ENCODE results near the gene DGKG. TPM values are rescaled to one million over a fixed set of nuclear protein-coding genes. Genes with fewer than 3 reads are reported as not detected.

The DGKG gene
- total and polyA plus RNA-seq, 2 of the 8 experiments (the other 6 are each of a cell fraction or from before 2014, with no cell fraction given), result 0.30 to 0.48 TPM

GRCh38 chr3:186129206-186129605 lies 232.8 kb downstream of the DGKG start:
- Histone ChIP-seq H3K56ac (replicated peaks; ENCODE audit: insufficient read length, low read depth, low read length) (no peak overlapping the region), H4K5ac (ENCODE audit: insufficient read length, low read depth, low read length) (no peak overlapping the region), H4K20me1 (replicated peaks in 1 of 2; ENCODE audit: control insufficient read depth in 1 of 2, insufficient read depth in 2 of 2, low read length in 2 of 2) (peaks cover 0 to 5% of the 10 kb centered on the region in 2 experiments), H3K9me3 (ENCODE audit: insufficient read depth in 2 of 2, low read depth in 1 of 2, low read length in 1 of 2) (no peaks in the 10 kb centered on the region), H3K79me2 (ENCODE audit: control insufficient read depth in 1 of 2, insufficient read depth in 2 of 2, low read length in 2 of 2) (no peaks in the 10 kb centered on the region), H3K4me2 (ENCODE audit: insufficient read depth in 1 of 2, low read depth in 2 of 2, low read length in 2 of 2) (no peak overlapping the region), H3K4me1 (replicated peaks in 1 of 4; ENCODE audit: control insufficient read depth in 3 of 4, insufficient read depth in 4 of 4, low read length in 3 of 4) (peaks cover 0 to 6% (median 1%) of the 10 kb centered on the region in 4 experiments; a peak in 2 of 7 replicates), H2BK12ac (ENCODE audit: low read depth, low read length) (no peak overlapping the region), H3K4ac (replicated peaks; ENCODE audit: insufficient read length, low read depth, low read length) (no peak overlapping the region), H2BK15ac (ENCODE audit: low read length) (no peak overlapping the region), H3K23me2 (ENCODE audit: low read depth, low read length) (peaks cover 16% of the 10 kb centered on the region; the same call in 1 of the 2 replicates), H3K23ac (ENCODE audit: insufficient read length) (no peak overlapping the region), H3K9ac (replicated peaks in 1 of 4; ENCODE audit: extremely low read depth in 1 of 4, low read depth in 3 of 4, low read length in 3 of 4) (no peak overlapping the region), H3K27ac (ENCODE audit: low read depth, low read length) (no peak overlapping the region), H3K27me3 (replicated peaks in 1 of 4; ENCODE audit: control insufficient read depth in 3 of 4, extremely low read depth in 1 of 4, insufficient read depth in 3 of 4, low read length in 3 of 4) (no peaks in the 10 kb centered on the region; a peak in 2 of 7 replicates), H3K79me1 (ENCODE audit: low read depth, low read length) (no peaks in the 10 kb centered on the region), H3K18ac (ENCODE audit: extremely low read depth, low read length) (no peak overlapping the region), H3K14ac (ENCODE audit: insufficient read length) (no peak overlapping the region), H2BK120ac (replicated peaks; ENCODE audit: low read depth, low read length) (no peak overlapping the region), H2BK20ac (ENCODE audit: low read length) (no peak overlapping the region), H4K8ac (ENCODE audit: extremely low read depth, insufficient read depth, low read length) (no peak overlapping the region), H3K36me3 (ENCODE audit: control insufficient read depth in 2 of 4, insufficient read depth in 4 of 4, low read length in 3 of 4) (no peaks in the 10 kb centered on the region), H3K4me3 (ENCODE audit: extremely low read depth in 1 of 4, insufficient read depth in 2 of 4, low read depth in 3 of 4, low read length in 4 of 4) (no peak overlapping the region), H2BK5ac (ENCODE audit: low read depth, low read length) (no peak overlapping the region), H2AK5ac (ENCODE audit: low read depth, low read length) (no peak overlapping the region), H4K91ac (replicated peaks; ENCODE audit: insufficient read length, low read length) (no peak overlapping the region), H2AFZ (ENCODE audit: low read length) (no peak overlapping the region)
- DNase-seq (ENCODE audit: low read depth in 1 of 2, low spot score in 2 of 2) (no peak), FAIRE-seq (no peak)
- TF ChIP-seq SP2 (IDR thresholded peaks at IDR 0.05; ENCODE audit: low read length) (no peak), ASH2L (IDR thresholded peaks at IDR 0.05; ENCODE audit: low read length) (no peak), POLR2A (IDR thresholded peaks at IDR 0.05; ENCODE audit: control extremely low read depth in 1 of 2, low read depth in 2 of 2, low read length in 2 of 2) (no peak), EGR1 (IDR thresholded peaks at IDR 0.05; ENCODE audit: borderline replicate concordance, low read depth, low read length) (no peak), MAFK (IDR thresholded peaks at IDR 0.05; ENCODE audit: low read depth, low read length) (no peak)
- TF ChIP-seq, protein P1, sequence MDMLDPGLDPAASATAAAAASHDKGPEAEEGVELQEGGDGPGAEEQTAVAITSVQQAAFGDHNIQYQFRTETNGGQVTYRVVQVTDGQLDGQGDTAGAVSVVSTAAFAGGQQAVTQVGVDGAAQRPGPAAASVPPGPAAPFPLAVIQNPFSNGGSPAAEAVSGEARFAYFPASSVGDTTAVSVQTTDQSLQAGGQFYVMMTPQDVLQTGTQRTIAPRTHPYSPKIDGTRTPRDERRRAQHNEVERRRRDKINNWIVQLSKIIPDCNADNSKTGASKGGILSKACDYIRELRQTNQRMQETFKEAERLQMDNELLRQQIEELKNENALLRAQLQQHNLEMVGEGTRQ (IDR thresholded peaks at IDR 0.05; ENCODE audit: low read length), result no peak
- TF ChIP-seq, protein P2, sequence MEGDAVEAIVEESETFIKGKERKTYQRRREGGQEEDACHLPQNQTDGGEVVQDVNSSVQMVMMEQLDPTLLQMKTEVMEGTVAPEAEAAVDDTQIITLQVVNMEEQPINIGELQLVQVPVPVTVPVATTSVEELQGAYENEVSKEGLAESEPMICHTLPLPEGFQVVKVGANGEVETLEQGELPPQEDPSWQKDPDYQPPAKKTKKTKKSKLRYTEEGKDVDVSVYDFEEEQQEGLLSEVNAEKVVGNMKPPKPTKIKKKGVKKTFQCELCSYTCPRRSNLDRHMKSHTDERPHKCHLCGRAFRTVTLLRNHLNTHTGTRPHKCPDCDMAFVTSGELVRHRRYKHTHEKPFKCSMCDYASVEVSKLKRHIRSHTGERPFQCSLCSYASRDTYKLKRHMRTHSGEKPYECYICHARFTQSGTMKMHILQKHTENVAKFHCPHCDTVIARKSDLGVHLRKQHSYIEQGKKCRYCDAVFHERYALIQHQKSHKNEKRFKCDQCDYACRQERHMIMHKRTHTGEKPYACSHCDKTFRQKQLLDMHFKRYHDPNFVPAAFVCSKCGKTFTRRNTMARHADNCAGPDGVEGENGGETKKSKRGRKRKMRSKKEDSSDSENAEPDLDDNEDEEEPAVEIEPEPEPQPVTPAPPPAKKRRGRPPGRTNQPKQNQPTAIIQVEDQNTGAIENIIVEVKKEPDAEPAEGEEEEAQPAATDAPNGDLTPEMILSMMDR (IDR thresholded peaks at IDR 0.05; ENCODE audit: control extremely low read depth in 1 of 3, insufficient read depth in 1 of 3, low read depth in 1 of 3, low read length in 3 of 3), result no peak
- WGBS, 2 experiments (ENCODE audit: extremely low coverage in 1 of 2, insufficient coverage in 1 of 2, insufficient read length in 1 of 2, insufficient replicate concordance in 2 of 2, low coverage in 1 of 2, low lambda C conversion rate in 2 of 2, missing lambda C conversion rate in 1 of 2), result 89% methylated on average over 4 of the region's 4 CpGs; no CpG with 5 or more reads in 1 of the 2 experiments
- POLR2A ChIA-PET (ENCODE audit: partially characterized antibody), result interaction anchor here (1.0 to 1.2 kb wide), 2 partner anchors 21 to 31 kb away, joined by 3 to 4 read pairs; no protein-coding TSS in a partner anchor
- CTCF ChIA-PET (ENCODE audit: partially characterized antibody), result interaction anchor here (0.6 to 1.3 kb wide), 2 partner anchors 16 to 68 kb away, joined by 3 to 4 read pairs; no protein-coding TSS in a partner anchor
